Natural killer cell (primary cell): ENCODE measurements around the gene NME9. TPM values are rescaled to one million over a fixed set of nuclear protein-coding genes. Genes with fewer than 3 reads are reported as not detected.

Experiments used
- ATAC-seq, 3 donors: fragments of 150-1000 bp in 2 of 3; fragments of 200-7000 bp in 1 of 3; cut with Tn5 transposase; 1 replicate in 1 of 3; 2 replicates in 2 of 3; pipeline ENCODE4 v1.10.0; 2021; ENCODE audit warnings: mild to moderate bottlenecking in 2 of 3, moderate library complexity in 2 of 3
- DNase-seq, 2 donors: peaks; one replicate each; pipeline versions ENCODE4 v3.0.0 to v3.0.0-alpha.2; 2013 to 2021; ENCODE audit warnings: mixed read lengths in 1 of 2
- H3K27ac ChIP-seq: one replicate; pipeline ENCODE4 v1.5.1; 2013; ENCODE audit warnings: mild to moderate bottlenecking, low read length
- H3K27me3 ChIP-seq: one replicate; pipeline ENCODE4 v1.6.1; 2013; ENCODE audit warnings: low read length; ENCODE audit not compliant: control insufficient read depth, insufficient read depth
- H3K36me3 ChIP-seq: one replicate; pipeline ENCODE4 v1.6.1; 2013; ENCODE audit warnings: low read length; ENCODE audit not compliant: control insufficient read depth, insufficient read depth
- H3K4me1 ChIP-seq: one replicate; pipeline ENCODE4 v1.6.1; 2013; ENCODE audit warnings: low read length; ENCODE audit not compliant: control insufficient read depth, insufficient read depth
- H3K4me3 ChIP-seq: one replicate; pipeline ENCODE4 v1.5.1; 2013; ENCODE audit warnings: low read length
- H3K9me3 ChIP-seq: one replicate; pipeline ENCODE4 v1.6.1; 2013; ENCODE audit warnings: low read length; ENCODE audit not compliant: control insufficient read depth, insufficient read depth
- H3K27ac Mint-ChIP-seq, 2 donors: one replicate each; pipeline ENCODE4 v1.8.0; 2022; ENCODE audit warnings: mild to moderate bottlenecking in 2 of 2, mixed read lengths in 2 of 2, moderate library complexity in 1 of 2
- H3K27me3 Mint-ChIP-seq, 2 donors: one replicate each; pipeline ENCODE4 v1.8.0; 2022; ENCODE audit warnings: low read depth in 2 of 2, mixed read lengths in 2 of 2
- H3K36me3 Mint-ChIP-seq: one replicate; pipeline ENCODE4 v1.8.0; 2022; ENCODE audit warnings: mixed read lengths
- H3K4me1 Mint-ChIP-seq, 2 donors: one replicate each; pipeline ENCODE4 v1.8.0; 2022; ENCODE audit warnings: mixed read lengths in 2 of 2
- H3K4me3 Mint-ChIP-seq: one replicate; pipeline ENCODE4 v1.8.0; 2022; ENCODE audit warnings: mild to moderate bottlenecking, moderate library complexity, mixed read lengths
- H3K9me3 Mint-ChIP-seq, 2 donors: one replicate each; pipeline ENCODE4 v1.8.0; 2022; ENCODE audit warnings: mixed read lengths in 2 of 2
- WGBS: methylation state at CpG from one replicate; pipeline ENCODE4 v1.1.7; 2013; ENCODE audit warnings: missing lambda C conversion rate; ENCODE audit not compliant: insufficient coverage; 5-methylcytosine and 5-hydroxymethylcytosine counted together
- intact Hi-C: fragments of 100-400 bp; cut with micrococcal nuclease; formaldehyde crosslinking; loops from one replicate; pipeline ENCODE4 v1.14.2; 2022
- total RNA-seq, 4 donors: library from RNA; stranded (reverse); fragments of 120-200 nt in 1 of 4; gene quantifications; one replicate each; pipeline versions ENCODE4 v1.2.3 to v1.2.4, GENCODE V29; 2013 to 2022
- TF ChIP-seq, protein P1 (sequence below): fragments of 200-600 bp; IDR thresholded peaks from one replicate; pipeline ENCODE4 v1.8.0; 2022; ENCODE audit warnings: antibody characterized with exemption

The NME9 gene
- total RNA-seq, 3 donors from 2014 or later (not counting 1 experiment from before 2014, with no cell fraction given), result not detected

DNA sequence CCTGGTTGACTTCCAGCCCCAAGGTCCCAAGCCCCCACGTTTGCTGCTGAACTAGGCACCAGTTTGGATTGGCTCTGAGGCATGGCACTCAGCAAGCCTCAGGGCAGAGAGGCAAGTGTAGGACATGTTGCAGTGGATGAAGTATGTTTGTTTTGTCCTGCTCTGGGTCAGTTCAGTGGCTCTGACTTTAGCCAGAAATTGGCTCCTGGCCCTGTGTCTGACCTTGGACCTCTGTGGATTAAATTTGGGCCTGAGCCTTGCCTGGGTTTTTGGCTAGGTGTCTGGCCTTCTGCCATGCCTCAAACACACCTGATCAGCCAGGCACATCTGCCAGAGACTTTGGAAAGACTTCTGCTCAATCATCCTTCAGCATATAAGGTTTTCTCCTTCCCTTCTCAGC lies 15.1 kb upstream of the NME9 start:
- no peak overlapping the region for H3K4me3 Mint-ChIP-seq

DNA sequence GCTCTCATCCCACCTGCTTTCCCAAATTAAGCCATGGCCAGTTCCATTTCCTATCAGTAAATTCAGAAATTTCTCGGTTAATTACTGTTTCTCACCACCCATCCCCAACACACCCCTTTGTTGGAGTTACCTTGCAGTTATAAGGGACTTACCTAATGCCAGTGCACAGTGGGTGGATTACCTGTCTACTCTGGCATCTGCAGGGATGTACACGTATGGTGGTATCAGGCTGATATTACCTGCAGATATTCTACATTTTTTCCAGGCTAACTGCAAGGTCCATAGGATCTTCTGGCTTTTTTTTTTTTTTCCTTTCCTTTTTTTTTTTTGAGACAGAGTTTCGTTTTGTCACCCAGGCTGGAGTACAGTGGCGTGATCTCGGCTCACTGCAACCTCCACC lies 10.9 kb upstream of the NME9 start:
- DNase-seq, result no peak
- WGBS, result 71% methylated on average over 3 of the region's 5 CpGs
- Histone ChIP-seq H3K4me1 (no peaks in the 10 kb centered on the region), H3K9me3 (no peaks in the 10 kb centered on the region), H3K27ac (no peak overlapping the region), H3K27me3 (no peaks in the 10 kb centered on the region), H3K4me3 (no peak overlapping the region), H3K36me3 (no peaks in the 10 kb centered on the region)
- TF ChIP-seq, protein P1, sequence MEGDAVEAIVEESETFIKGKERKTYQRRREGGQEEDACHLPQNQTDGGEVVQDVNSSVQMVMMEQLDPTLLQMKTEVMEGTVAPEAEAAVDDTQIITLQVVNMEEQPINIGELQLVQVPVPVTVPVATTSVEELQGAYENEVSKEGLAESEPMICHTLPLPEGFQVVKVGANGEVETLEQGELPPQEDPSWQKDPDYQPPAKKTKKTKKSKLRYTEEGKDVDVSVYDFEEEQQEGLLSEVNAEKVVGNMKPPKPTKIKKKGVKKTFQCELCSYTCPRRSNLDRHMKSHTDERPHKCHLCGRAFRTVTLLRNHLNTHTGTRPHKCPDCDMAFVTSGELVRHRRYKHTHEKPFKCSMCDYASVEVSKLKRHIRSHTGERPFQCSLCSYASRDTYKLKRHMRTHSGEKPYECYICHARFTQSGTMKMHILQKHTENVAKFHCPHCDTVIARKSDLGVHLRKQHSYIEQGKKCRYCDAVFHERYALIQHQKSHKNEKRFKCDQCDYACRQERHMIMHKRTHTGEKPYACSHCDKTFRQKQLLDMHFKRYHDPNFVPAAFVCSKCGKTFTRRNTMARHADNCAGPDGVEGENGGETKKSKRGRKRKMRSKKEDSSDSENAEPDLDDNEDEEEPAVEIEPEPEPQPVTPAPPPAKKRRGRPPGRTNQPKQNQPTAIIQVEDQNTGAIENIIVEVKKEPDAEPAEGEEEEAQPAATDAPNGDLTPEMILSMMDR, result no peak
- intact Hi-C loops, result no loop called here
- no peak for ATAC-seq
- no peaks in the 10 kb centered on the region for H3K36me3 Mint-ChIP-seq
- no peak overlapping the region for H3K27ac Mint-ChIP-seq
- peaks cover 0 to 4% of the 10 kb centered on the region in 2 donors for H3K27me3 Mint-ChIP-seq
- H3K4me3 Mint-ChIP-seq, result no peak overlapping the region
- H3K9me3 Mint-ChIP-seq, result no peaks in the 10 kb centered on the region
- no peaks in the 10 kb centered on the region for H3K4me1 Mint-ChIP-seq

More for the DNA sequence above, 15.1 kb upstream of the NME9 start:
- H3K4me1 ChIP-seq, result peaks cover 11% of the 10 kb centered on the region
- no peaks in the 10 kb centered on the region for H3K36me3 ChIP-seq
- no peak overlapping the region for H3K27ac Mint-ChIP-seq
- no peaks in the 10 kb centered on the region for H3K9me3 Mint-ChIP-seq
- DNase-seq (no peak), ATAC-seq (no peak)
- no peaks in the 10 kb centered on the region for H3K36me3 Mint-ChIP-seq
- TF ChIP-seq, protein P1, result no peak
- no peak overlapping the region for H3K27ac ChIP-seq
- intact Hi-C loops, result no loop called here
- no peak overlapping the region for H3K4me3 ChIP-seq
- no peaks in the 10 kb centered on the region for H3K9me3 ChIP-seq
- WGBS, result 81% methylated on average over 1 of the region's 1 CpG
- peaks cover 10% of the 10 kb centered on the region for H3K27me3 ChIP-seq
- peaks cover 22 to 24% of the 10 kb centered on the region in 2 donors for H3K27me3 Mint-ChIP-seq
- H3K4me1 Mint-ChIP-seq, result peaks cover 12% of the 10 kb centered on the region in 2 donors

DNA sequence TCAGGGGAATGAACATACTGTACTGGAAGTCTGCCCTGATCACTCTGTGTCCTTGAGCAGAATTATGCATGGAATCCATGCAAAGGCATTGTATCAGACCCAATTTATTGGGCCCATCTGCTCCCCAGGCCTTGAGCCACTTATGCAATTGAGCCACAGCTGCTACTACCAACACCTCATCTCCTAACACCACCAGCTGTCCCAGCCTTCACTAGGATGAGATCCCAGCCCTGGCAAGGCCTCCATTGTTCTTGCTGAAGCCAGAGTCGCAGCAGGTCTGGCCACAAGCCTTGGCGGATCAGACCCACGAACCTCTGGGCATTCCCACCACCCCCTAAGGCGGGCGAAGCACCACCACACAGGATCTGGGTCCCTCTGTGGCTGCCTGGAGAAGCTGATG lies 9.2 kb upstream of the NME9 start:
- peaks cover 0 to 2% of the 10 kb centered on the region in 2 donors for H3K27me3 Mint-ChIP-seq
- no peak overlapping the region for H3K4me3 Mint-ChIP-seq
- ATAC-seq (no peak), DNase-seq (no peak)
- H3K4me3 ChIP-seq, result no peak overlapping the region
- no peak overlapping the region for H3K27ac ChIP-seq
- TF ChIP-seq, protein P1, result no peak
- no peaks in the 10 kb centered on the region for H3K36me3 Mint-ChIP-seq
- no peaks in the 10 kb centered on the region for H3K9me3 Mint-ChIP-seq
- no peaks in the 10 kb centered on the region for H3K27me3 ChIP-seq
- no peak overlapping the region for H3K27ac Mint-ChIP-seq
- intact Hi-C loops, result no loop called here
- H3K4me1 ChIP-seq, result no peaks in the 10 kb centered on the region
- 89% methylated on average over 4 of the region's 5 CpGs for WGBS
- no peaks in the 10 kb centered on the region for H3K36me3 ChIP-seq
- H3K9me3 ChIP-seq, result no peaks in the 10 kb centered on the region
- H3K4me1 Mint-ChIP-seq, result no peaks in the 10 kb centered on the region

DNA sequence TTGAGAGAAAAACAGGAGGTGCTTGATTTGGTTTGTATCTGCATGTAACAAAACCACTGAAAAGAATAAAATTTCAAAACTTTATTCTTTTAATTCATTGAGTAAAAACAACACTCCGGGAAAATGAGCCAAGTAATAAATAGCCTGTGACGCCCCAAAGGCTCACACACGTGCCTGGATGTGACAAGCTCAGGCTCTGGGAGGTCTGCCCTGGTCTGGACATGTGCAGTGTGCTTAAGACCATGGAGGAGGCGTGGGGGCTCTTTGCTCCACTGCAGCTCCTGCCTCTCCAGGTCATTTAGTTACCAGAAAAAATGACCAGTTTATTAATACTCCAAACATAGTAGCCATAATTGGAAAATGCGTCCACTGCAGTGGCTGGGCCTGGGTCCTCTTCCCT lies 8.6 kb upstream of the NME9 start:
- no peaks in the 10 kb centered on the region for H3K9me3 Mint-ChIP-seq
- Histone ChIP-seq H3K27ac (no peak overlapping the region), H3K36me3 (no peaks in the 10 kb centered on the region), H3K4me3 (no peak overlapping the region), H3K9me3 (no peaks in the 10 kb centered on the region), H3K4me1 (no peaks in the 10 kb centered on the region), H3K27me3 (no peaks in the 10 kb centered on the region)
- no peaks in the 10 kb centered on the region for H3K4me1 Mint-ChIP-seq
- H3K4me3 Mint-ChIP-seq, result no peak overlapping the region
- no peaks in the 10 kb centered on the region for H3K36me3 Mint-ChIP-seq
- DNase-seq, result no peak
- intact Hi-C loops, result no loop called here
- no peak for ATAC-seq
- no peak overlapping the region for H3K27ac Mint-ChIP-seq
- 66% methylated on average over 5 of the region's 5 CpGs for WGBS
- TF ChIP-seq, protein P1, result no peak
- H3K27me3 Mint-ChIP-seq, result peaks cover 0 to 2% of the 10 kb centered on the region in 2 donors
